ENCODE data around the gene EIF4H.
A peak's percentile ranks its signal among the peaks of the same experiment; 100 is the strongest.
"Not testable (repeated sequence)": the region's sequence is repeated elsewhere in the genome, so short reads cannot be mapped to it uniquely, and the experiment has no call there.

Gene EIF4H

GRCh38 chr7:74202841-74203556, 28.8 kb downstream of the EIF4H start:
- no peak for DNase-seq

DNA sequence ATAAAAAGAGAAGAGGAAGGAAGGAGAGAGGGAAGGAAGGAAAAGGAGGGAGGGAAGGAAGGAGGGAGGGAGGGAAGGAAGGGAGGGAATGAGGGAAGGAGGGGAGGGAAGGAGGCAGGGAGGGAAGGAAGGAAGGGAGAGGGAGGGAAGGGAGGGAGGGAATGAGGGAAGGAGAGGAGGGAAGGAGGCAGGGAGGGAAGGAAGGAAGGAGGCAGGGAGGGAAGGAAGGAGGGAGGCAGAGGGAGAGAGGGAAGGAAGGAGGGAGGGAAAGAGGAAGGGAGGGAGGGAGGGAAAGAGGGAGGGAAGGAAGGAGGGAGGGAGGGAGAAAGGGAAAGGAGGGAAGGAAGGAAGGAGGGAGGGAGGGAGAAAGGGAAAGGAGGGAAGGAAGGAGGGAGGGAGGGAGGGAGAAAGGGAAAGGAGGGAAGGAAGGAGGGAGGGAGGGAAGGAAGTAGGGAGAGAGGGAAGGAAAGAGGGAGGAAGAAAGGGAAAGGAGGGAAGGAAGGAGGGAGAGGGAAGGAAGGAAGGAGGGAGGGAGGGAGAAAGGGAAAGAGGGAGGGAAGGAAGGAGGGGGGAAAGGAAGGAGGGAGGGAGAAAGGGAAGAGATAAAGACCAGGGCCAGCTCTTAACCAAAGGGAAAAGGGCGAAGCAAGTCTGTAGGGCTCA, 29.9 kb downstream of the EIF4H start:
- no peak for DNase-seq

GRCh38 chr7:74206052-74206451, 31.9 kb downstream of the EIF4H start:
- not testable (repeated sequence) for DNase-seq

DNA sequence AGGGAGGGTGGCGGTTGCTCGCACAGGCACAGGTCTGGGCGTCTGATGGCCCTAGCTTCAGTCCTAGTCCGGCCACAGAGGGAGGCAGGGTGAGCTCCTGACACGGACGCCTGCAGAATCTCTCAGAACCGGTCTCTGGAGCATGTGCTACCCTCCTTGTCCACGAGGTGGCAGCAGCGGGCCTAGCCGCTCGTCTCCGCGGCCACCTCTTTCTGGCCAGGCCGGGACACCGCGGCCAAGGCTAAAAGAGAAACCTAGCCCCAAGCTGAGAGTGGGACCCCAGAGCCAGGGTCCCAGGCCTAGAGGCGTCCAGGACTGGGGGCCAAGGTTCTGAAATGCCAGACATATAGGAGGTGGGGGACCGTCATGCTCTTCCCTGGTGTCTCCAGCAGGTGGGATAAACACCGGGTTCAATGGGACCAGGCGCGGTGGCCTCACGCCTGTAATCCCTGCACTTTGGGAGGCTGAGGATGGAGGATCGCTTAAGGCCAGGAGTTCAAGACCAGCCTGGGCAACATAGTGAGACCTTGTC, 32.5 kb downstream of the EIF4H start:
- DNase-seq, result peak; percentile 41

DNA sequence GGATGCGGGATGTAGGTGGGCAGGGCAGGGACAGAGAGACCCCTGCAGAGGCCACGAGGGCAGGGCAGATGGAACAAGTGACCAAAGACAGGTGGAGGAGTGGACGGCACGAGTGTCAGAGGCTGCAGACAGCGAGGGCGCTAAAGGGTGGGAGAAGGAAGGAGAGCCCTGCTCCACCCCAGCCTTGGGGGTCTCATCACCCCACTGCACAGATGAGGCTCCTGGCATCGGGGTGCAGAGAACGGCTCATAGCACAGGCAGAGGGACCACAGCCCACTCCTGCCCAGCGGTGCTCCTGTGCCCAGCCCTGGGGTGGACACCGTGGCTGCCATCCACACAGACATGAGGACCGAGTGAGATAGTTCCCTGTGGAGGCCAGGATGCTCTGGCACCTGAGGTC, 33.4 kb downstream of the EIF4H start:
- no peak for DNase-seq

DNA sequence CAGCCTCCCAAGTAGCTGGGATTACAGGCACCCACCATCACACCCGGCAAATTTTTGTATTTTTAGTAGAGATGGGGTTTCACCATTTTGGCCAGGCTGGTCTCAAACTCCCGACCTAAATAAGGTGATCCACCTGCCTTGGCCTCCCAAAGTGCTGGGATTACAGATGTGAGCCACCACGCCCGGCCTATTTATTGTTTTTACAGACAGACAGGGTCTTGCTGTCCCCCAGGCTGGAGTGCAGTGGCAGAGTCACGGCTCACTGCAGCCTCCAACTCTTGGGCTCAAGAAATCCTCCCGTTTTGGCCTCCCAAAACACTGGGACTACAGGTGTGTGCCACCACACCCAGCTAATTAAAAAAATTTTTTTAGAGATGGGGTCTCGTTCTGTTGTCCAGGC, 34.1 kb downstream of the EIF4H start:
- DNase-seq, result not testable (repeated sequence)

DNA sequence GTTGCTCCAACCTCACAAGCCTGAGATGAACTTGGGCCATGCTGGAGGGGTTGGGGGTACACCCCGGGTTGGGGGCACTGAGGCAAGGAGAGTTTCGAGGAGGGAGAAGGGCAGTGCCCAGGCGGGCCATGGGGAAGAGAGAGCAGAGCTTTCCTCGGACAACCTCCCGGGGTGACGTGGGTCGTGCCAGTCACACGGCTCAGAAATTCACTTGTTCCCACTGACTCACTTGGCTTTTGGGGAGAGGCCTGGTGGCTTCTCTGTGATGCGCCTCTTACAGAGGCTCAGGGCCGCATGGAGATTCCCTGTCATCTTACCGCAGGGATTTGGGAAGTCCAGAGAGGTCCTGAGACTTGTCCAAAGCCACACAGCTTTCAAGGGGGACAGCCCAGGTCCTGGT, 38.5 kb downstream of the EIF4H start:
- DNase-seq, result no peak

DNA sequence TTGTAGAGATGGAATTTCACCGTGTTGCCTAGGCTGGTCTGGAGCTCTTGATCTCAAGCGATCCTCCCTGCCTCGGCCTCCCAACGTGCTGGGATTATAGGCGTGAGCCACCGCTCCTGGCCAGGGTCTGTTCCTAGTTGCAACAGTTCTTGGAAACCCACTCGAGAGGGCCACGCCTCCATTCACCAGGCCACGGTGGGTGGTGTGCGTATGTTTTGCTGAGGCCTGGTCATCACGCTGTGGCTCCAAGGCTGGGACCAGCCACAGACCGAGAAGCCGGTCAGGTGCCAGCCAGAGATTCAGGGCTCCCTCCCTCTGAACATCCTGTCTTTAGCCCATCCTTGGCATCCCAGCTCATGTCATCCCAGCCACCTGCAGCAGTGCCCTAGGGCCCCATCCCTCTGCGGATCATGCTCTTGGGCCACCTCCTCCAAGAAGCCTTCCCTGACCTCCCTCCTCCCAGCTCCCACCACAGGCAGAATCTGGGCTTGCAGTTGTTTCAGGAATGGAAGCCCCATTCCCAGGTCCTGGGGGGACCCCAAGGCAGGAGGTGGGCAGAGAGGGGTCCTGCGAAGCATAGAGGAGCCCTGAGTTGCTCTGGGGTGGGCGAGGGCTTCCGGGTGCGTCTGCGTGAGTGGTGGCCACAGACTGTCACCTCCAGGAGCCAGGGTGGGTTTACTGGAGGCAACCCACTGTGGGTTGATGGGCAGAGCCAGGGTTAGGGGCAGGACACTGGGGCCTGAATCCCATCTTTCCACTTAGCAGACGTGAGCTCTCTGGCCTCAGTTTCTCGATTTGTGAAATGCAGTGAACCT, 40.9 kb downstream of the EIF4H start:
- DNase-seq, result no peak

- no peak for DNase-seq
These were observed 41.8 kb downstream of the EIF4H start for GRCh38 chr7:74215921-74216320.

DNA sequence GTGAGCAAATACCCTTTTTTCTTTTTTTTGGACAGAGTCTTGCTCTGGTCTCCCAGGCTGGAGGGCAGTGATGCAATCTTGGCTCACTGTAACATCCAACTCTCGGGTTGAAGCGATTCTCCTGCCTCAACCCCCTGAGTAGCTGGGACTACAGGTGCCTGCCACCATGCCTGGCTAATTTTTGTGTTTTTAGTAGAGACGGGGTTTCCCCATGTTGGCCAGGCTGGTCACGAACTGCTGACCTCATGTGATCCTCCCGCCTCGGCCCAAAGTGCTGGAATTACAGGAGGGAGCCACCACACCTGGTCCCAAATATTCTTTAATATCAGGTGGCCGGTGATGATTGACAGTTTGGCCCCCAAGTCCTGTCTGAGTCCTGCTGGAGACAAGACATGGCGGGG, 42.2 kb downstream of the EIF4H start:
- DNase-seq, result no peak

- DNase-seq, result no peak
These were observed 43.5 kb downstream of the EIF4H start for GRCh38 chr7:74217455-74218342.

- DNase-seq, result no peak
These were observed 44.2 kb downstream of the EIF4H start for GRCh38 chr7:74218343-74218698.

- no peak for DNase-seq
These were observed 45.3 kb downstream of the EIF4H start for GRCh38 chr7:74219416-74219815.

- DNase-seq, result no peak
These were observed 46.1 kb downstream of the EIF4H start for GRCh38 chr7:74220229-74220628.

DNA sequence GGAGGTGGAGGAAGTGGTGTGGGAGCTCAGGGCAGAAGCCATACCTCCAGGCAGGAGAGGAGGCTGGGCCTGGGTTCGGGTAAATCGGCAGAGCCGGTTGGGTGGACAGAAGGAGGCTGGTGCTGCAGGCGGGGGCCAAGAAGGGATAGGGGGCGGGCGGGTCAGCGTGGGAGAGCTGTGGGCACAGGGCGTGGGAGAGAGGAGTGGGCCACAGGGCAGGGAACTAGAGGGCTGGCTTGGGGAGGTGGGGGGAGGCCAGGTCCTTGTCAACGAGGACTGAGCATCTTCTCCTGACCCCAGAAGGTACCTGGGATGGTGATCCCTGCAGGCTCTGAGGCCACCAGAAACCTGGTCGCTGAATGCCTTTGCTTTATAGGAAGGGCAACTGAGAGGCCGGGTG, 47.6 kb downstream of the EIF4H start:
- DNase-seq, result no peak

DNA sequence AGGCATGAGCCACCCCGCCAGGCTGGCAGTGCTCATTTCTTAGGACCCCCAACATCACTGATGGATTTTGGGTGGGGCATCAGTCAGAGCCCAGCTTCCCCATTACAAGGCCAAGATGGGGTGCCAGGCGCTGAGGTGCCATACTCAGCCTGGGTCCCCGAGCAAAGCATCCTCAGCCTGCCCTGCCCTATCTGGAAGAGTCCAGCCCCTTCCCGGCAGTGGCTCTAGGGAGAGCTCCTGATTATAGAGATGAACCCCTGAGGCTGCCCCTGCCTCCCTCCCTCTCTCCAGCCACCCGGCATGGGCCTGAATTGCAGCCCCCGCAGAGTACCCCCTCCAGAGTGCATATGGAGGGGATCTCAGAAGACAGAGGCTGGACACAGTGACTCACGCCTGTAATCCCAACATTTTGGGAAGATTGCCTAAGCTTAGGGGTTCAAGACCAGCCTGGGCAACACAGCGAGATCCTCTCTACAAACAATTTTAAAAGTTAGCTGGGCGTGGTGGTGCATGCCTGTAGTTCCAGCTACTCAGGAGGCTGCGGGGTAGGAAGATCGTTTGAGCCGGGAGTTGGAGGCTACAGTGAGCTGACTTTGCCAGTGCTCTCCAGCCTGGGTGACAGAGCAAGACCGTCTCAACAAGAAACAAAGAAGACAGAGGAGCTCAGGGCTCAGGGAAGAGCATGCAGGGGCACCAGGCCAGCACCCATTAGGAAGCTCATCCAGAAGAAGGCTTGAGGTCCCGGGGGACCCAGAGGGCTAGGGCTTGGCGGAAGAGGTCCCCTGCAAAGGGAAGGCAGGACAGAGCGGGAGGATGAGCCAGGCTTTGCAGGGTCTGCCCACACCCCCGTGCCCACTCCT, 48.9 kb downstream of the EIF4H start:
- DNase-seq, result no peak

DNA sequence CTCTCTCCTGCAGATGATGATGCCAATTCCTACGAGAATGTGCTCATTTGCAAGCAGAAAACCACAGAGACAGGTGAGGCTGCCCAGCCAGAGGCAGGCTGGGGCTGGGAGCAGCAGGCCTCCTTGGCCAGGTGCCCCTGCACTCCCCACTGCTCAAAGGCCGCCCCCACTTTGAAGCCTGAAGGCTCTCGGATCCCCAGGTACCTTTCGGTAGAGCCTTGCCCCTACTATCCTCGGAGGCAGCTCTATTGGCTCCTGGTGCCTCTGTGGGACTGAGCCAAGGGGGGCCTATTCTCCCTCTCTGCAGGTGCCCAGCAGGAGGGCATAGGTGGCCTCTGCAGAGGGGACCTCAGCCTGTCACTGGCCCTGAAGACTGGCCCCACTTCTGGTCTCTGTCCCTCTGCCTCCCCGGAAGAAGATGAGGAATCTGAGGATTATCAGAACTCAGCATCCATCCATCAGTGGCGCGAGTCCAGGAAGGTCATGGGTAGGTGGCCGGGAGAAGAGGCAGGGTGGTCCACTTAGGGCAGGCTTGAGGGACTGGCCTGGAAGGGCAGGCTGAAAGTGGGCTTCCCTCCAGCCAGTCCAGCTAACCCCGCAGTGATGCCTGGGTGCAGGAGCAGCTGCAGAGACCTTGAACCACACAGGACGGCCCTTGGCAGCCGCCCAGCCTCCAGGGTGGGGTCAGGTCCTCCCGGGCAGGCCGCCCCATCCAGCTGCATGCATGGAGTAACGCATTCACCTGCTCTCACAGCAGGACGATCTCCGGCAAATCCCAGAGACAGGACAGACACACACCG, 49.8 kb downstream of the EIF4H start:
- DNase-seq, result no peak

- no peak for DNase-seq
These were observed 50.3 kb downstream of the EIF4H start for GRCh38 chr7:74224511-74224832.

DNA sequence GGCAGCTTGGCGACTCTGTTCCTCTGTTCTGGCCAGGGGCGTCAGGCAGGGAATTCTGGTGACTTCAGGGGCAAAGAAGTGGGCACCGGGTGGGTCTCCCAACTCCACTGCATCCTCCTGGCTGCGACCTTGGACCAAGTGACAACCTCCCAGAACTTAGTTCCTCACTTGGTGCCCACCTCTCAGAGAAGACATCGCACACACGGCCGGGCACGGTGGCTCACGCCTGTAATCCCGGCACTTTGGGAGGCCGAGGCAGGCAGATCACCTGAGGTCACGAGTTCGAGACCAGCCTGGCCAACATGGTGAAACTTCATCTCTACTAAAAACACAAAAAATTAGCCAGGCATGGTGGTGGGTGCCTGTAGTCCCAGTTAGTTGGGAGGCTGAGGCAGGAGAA, 50.8 kb downstream of the EIF4H start:
- DNase-seq, result not testable (repeated sequence)

GRCh38 chr7:74225400-74225799, 51.2 kb downstream of the EIF4H start:
- no peak for DNase-seq

DNA sequence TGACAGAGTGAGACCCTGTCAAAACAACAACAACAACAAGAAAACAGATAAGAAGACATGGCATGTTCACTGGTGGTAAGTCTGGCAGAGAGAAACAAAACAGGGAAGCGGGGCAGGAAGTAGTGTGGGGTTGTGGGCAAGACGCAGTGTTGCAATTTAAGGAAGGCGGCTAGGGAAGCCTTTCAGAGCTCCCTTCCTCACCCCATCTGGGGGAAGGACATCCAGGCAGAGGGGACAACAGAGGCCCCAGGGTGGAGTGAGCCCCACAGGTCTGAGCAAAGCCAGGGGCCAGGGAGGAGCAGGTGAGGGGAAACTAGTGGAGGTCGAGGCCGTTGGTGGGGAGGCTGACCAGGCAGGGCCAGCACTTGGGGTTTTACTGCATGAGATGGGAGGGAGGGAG, 52.5 kb downstream of the EIF4H start:
- DNase-seq, result no peak

Data from NCI-H1105 (cell line).